ENCODE data around the gene IGSF21.

IGSF21 gene

GRCh38 chr1:18187054-18187453, 79.5 kb downstream of the IGSF21 start:
- Histone ChIP-seq H3K4me2 (ENCODE audit: low read length) (no peak overlapping the region), H2AK5ac (ENCODE audit: low read length) (no peak overlapping the region), H3K4me3 (ENCODE audit: low read depth, low read length) (no peak overlapping the region), H3K36me3 (ENCODE audit: control insufficient read depth in 1 of 2, insufficient read depth in 2 of 2, low read length in 2 of 2) (no peaks in the 10 kb centered on the region), H3K9me3 (ENCODE audit: insufficient read depth, low read depth, low read length) (no peaks in the 10 kb centered on the region), H3K9ac (ENCODE audit: low read length) (no peak overlapping the region), H4K91ac (ENCODE audit: low read depth, low read length) (no peak overlapping the region), H4K8ac (ENCODE audit: low read depth, low read length) (no peak overlapping the region), H4K12ac (ENCODE audit: low read depth, low read length) (no peak overlapping the region), H3K4me1 (ENCODE audit: control insufficient read depth in 1 of 2, insufficient read depth in 2 of 2, low read length in 2 of 2) (peaks cover 3 to 4% of the 10 kb centered on the region in 2 experiments), H2BK12ac (ENCODE audit: low read length) (no peak overlapping the region), H3K27me3 (ENCODE audit: insufficient read depth, low read length) (no peaks in the 10 kb centered on the region), H2AFZ (ENCODE audit: insufficient read depth, low read length, poor library complexity) (no peak overlapping the region), H3K18ac (ENCODE audit: low read length) (no peak overlapping the region), H2BK120ac (ENCODE audit: insufficient read depth, low read length, poor library complexity) (no peak overlapping the region), H3K23ac (ENCODE audit: low read length) (no peak overlapping the region), H3K79me1 (ENCODE audit: low read length) (no peaks in the 10 kb centered on the region), H3K79me2 (ENCODE audit: control insufficient read depth, insufficient read depth, low read length, poor library complexity) (no peaks in the 10 kb centered on the region), H3K14ac (ENCODE audit: low read length) (no peak overlapping the region), H3K27ac (ENCODE audit: low read depth, low read length) (no peak overlapping the region), H2BK5ac (ENCODE audit: low read depth, low read length, poor library complexity) (no peak overlapping the region), H3K4ac (ENCODE audit: low read depth, low read length) (no peak overlapping the region)
- no CpG with 5 or more reads among the region's 5 CpGs for WGBS (ENCODE audit: extremely low coverage, insufficient coverage, insufficient read length)
- DNase-seq: no peak

- Histone ChIP-seq H2BK120ac (ENCODE audit: insufficient read depth, low read length, poor library complexity) (no peak overlapping the region), H3K4ac (ENCODE audit: low read depth, low read length) (no peak overlapping the region), H4K91ac (ENCODE audit: low read depth, low read length) (no peak overlapping the region), H2BK5ac (ENCODE audit: low read depth, low read length, poor library complexity) (no peak overlapping the region), H3K36me3 (ENCODE audit: control insufficient read depth in 1 of 2, insufficient read depth in 2 of 2, low read length in 2 of 2) (no peaks in the 10 kb centered on the region), H3K18ac (ENCODE audit: low read length) (no peak overlapping the region), H3K4me1 (ENCODE audit: control insufficient read depth in 1 of 2, insufficient read depth in 2 of 2, low read length in 2 of 2) (no peaks in the 10 kb centered on the region), H3K9ac (ENCODE audit: low read length) (no peak overlapping the region), H3K79me1 (ENCODE audit: low read length) (no peaks in the 10 kb centered on the region), H3K4me2 (ENCODE audit: low read length) (no peak overlapping the region), H2AK5ac (ENCODE audit: low read length) (no peak overlapping the region), H4K8ac (ENCODE audit: low read depth, low read length) (no peak overlapping the region), H2BK12ac (ENCODE audit: low read length) (no peak overlapping the region), H4K12ac (ENCODE audit: low read depth, low read length) (no peak overlapping the region), H3K14ac (ENCODE audit: low read length) (no peak overlapping the region), H3K23ac (ENCODE audit: low read length) (no peak overlapping the region), H3K4me3 (ENCODE audit: low read depth, low read length) (no peak overlapping the region), H3K9me3 (ENCODE audit: insufficient read depth, low read depth, low read length) (no peaks in the 10 kb centered on the region), H3K27ac (ENCODE audit: low read depth, low read length) (no peak overlapping the region), H3K27me3 (ENCODE audit: insufficient read depth, low read length) (no peaks in the 10 kb centered on the region), H2AFZ (ENCODE audit: insufficient read depth, low read length, poor library complexity) (no peak overlapping the region), H3K79me2 (ENCODE audit: control insufficient read depth, insufficient read depth, low read length, poor library complexity) (no peaks in the 10 kb centered on the region)
- no peak for DNase-seq
- WGBS (ENCODE audit: extremely low coverage, insufficient coverage, insufficient read length): no CpG with 5 or more reads among the region's 9 CpGs
These were observed 81.4 kb downstream of the IGSF21 start for GRCh38 chr1:18188820-18189517.

- H3K4me2 ChIP-seq (ENCODE audit: low read length): no peak overlapping the region
- H3K4me1 ChIP-seq (ENCODE audit: control insufficient read depth in 1 of 2, insufficient read depth in 2 of 2, low read length in 2 of 2): no peaks in the 10 kb centered on the region
- H3K4ac ChIP-seq (ENCODE audit: low read depth, low read length): no peak overlapping the region
- no peaks in the 10 kb centered on the region for H3K27me3 ChIP-seq (ENCODE audit: insufficient read depth, low read length)
- H3K9me3 ChIP-seq (ENCODE audit: insufficient read depth, low read depth, low read length): no peaks in the 10 kb centered on the region
- H3K9ac ChIP-seq (ENCODE audit: low read length): no peak overlapping the region
- DNase-seq: no peak
- no peak overlapping the region for H2AK5ac ChIP-seq (ENCODE audit: low read length)
- H2BK5ac ChIP-seq (ENCODE audit: low read depth, low read length, poor library complexity): no peak overlapping the region
- no peak overlapping the region for H2BK12ac ChIP-seq (ENCODE audit: low read length)
- no peaks in the 10 kb centered on the region for H3K36me3 ChIP-seq (ENCODE audit: control insufficient read depth in 1 of 2, insufficient read depth in 2 of 2, low read length in 2 of 2)
- no peaks in the 10 kb centered on the region for H3K79me2 ChIP-seq (ENCODE audit: control insufficient read depth, insufficient read depth, low read length, poor library complexity)
- no peak overlapping the region for H3K18ac ChIP-seq (ENCODE audit: low read length)
- no peak overlapping the region for H3K14ac ChIP-seq (ENCODE audit: low read length)
- H3K23ac ChIP-seq (ENCODE audit: low read length): no peak overlapping the region
- H3K79me1 ChIP-seq (ENCODE audit: low read length): no peaks in the 10 kb centered on the region
- no peak overlapping the region for H4K12ac ChIP-seq (ENCODE audit: low read depth, low read length)
- H4K8ac ChIP-seq (ENCODE audit: low read depth, low read length): no peak overlapping the region
- H4K91ac ChIP-seq (ENCODE audit: low read depth, low read length): no peak overlapping the region
- WGBS (ENCODE audit: extremely low coverage, insufficient coverage, insufficient read length): no CpG with 5 or more reads among the region's 7 CpGs
- H2AFZ ChIP-seq (ENCODE audit: insufficient read depth, low read length, poor library complexity): no peak overlapping the region
- H3K27ac ChIP-seq (ENCODE audit: low read depth, low read length): no peak overlapping the region
- H2BK120ac ChIP-seq (ENCODE audit: insufficient read depth, low read length, poor library complexity): no peak overlapping the region
- no peak overlapping the region for H3K4me3 ChIP-seq (ENCODE audit: low read depth, low read length)
These were observed 83.0 kb downstream of the IGSF21 start for GRCh38 chr1:18190598-18190997.

GRCh38 chr1:18191037-18191436, 83.4 kb downstream of the IGSF21 start:
- Histone ChIP-seq H3K27me3 (ENCODE audit: insufficient read depth, low read length) (no peaks in the 10 kb centered on the region), H3K18ac (ENCODE audit: low read length) (no peak overlapping the region), H3K79me2 (ENCODE audit: control insufficient read depth, insufficient read depth, low read length, poor library complexity) (no peaks in the 10 kb centered on the region), H3K4me3 (ENCODE audit: low read depth, low read length) (no peak overlapping the region), H2AK5ac (ENCODE audit: low read length) (no peak overlapping the region), H3K9ac (ENCODE audit: low read length) (no peak overlapping the region), H3K4ac (ENCODE audit: low read depth, low read length) (no peak overlapping the region), H3K4me1 (ENCODE audit: control insufficient read depth in 1 of 2, insufficient read depth in 2 of 2, low read length in 2 of 2) (no peaks in the 10 kb centered on the region), H3K4me2 (ENCODE audit: low read length) (no peak overlapping the region), H2BK120ac (ENCODE audit: insufficient read depth, low read length, poor library complexity) (no peak overlapping the region), H2BK5ac (ENCODE audit: low read depth, low read length, poor library complexity) (no peak overlapping the region), H3K23ac (ENCODE audit: low read length) (no peak overlapping the region), H4K12ac (ENCODE audit: low read depth, low read length) (no peak overlapping the region), H3K14ac (ENCODE audit: low read length) (no peak overlapping the region), H4K91ac (ENCODE audit: low read depth, low read length) (no peak overlapping the region), H2AFZ (ENCODE audit: insufficient read depth, low read length, poor library complexity) (no peak overlapping the region), H3K36me3 (ENCODE audit: control insufficient read depth in 1 of 2, insufficient read depth in 2 of 2, low read length in 2 of 2) (no peaks in the 10 kb centered on the region), H4K8ac (ENCODE audit: low read depth, low read length) (no peak overlapping the region), H3K27ac (ENCODE audit: low read depth, low read length) (no peak overlapping the region), H3K79me1 (ENCODE audit: low read length) (no peaks in the 10 kb centered on the region), H3K9me3 (ENCODE audit: insufficient read depth, low read depth, low read length) (no peaks in the 10 kb centered on the region), H2BK12ac (ENCODE audit: low read length) (no peak overlapping the region)
- no CpG with 5 or more reads among the region's 3 CpGs for WGBS (ENCODE audit: extremely low coverage, insufficient coverage, insufficient read length)
- DNase-seq: no peak

Measured in trophoblast cell (in vitro differentiated cells and primary cell).